ENCODE data around the gene SAMD9L.
"Not testable (repeated sequence)": the region's sequence is repeated elsewhere in the genome, so short reads cannot be mapped to it uniquely, and the experiment has no call there.

SAMD9L gene

DNA sequence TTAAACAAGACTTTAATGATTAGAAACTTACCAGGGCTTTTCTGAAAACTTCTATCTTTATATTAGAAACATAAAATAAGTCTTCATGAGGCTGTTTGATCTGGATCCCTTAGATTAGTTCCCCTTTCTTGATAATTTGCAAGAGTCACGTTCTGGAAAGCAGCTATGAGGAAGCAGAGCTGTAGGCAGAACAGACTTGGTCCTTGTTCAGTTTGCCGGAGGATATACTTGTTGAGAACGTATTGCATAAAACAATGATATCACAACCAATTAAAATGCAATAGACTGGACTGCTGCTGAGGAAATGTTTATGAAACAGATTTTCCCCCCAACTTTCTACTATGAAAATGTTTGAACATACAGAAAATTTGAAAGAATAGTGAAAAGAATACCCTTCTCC lies 2.8 kb downstream of the SAMD9L start:
- DNase-seq: no peak

DNA sequence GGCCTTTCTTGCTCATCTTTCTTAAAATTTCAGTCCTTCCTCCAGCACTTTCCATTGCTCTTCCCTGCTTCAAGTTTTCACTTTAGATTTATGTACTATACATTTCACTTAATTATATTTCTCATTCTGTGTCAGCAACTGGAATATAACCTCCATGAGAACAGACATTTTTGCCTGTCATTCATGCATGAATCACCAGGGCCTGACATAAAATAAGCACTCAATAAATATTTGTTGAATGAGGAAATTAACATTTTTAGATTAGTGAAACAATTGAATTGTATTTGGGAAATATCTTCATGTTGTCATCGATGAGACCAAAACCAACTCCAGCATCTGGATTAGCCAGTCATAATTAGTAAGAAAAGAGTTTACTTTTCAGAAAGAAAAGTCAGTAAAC lies 6.1 kb downstream of the SAMD9L start:
- DNase-seq: no peak

DNA sequence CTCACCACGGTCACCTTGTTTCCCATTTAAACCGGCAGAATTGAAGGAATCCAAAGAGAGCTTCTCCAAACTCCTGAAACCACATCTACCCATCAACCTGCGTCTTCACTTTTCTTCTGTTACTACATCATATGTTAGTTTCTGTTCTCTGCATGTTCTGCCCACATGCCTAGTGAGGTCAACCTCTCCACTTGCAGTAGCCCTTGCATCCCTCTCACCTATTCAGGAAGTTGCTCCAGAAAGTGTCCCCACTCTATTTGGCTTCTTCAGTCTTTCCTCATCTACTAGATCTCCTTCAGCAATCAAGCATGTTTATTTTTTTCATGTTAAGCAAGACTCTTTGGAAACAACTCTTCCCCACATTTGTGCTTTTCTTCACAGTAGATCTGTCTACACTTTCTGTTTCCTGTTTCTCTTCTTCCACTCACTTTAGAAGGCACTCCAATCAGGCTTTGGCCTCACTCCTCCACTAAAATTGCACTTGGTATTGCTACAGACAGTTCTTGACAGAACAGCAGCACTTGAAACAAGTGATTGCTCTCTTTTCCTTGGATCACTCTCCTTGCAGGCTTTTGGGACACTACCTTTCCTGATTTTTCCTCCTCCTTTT lies 7.5 kb downstream of the SAMD9L start:
- no peak for DNase-seq

DNA sequence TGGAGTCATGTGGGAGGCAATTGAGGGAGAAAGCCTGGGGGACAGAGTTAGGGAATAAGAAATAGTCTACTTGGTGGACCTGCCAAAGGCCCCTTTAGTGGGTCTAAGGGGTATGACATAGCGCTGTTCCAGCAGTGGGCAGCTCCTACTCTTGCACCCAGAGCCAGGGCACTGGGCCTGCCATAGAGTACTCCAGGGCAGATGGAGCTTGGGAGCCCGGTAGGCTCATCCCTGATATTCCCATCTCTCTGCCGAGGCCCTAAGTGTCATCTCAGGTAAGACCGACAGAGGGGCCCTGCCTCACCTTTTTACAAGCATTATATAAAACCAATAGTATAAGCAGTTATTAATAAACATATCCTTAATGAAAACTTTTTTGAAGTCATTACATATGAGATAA lies 9.6 kb downstream of the SAMD9L start:
- DNase-seq: no peak

DNA sequence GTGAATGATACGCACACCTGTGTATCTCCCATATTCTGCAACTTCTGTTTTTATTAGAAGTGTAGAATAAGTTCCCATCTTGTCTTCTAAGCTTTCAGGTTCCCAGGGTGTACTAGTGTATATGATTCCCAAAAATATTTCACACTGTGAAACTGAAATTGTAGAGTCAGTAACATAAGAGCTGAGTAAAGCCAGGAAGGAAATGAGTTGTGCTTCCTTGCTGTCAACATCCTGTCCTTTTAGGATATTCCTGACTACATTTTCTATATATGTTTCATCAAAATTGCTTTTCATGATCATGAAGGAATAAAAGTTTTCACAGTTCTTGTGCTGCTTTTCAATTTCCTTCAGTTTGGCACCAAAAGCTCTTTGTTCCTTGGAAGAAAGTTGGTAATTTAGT lies 15.2 kb downstream of the SAMD9L start:
- DNase-seq: no peak

DNA sequence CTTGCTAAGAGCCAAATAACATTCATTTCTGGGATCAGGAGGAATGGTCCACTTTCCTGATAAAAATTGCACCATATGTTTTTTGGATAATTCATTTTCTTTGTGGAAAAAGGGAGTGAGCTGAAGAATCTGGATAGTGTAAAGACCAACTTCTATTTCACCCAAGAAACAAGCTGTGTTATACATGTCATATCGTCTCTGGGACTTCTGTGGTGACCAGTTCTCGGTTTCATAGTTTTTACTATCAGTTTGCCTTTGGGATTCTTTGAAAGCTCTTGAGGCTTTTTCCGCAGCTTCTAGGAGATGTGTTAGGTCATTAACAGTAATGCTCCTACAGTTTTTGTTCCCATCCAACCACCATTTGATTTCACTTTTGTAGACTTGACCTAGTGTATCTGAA lies 16.0 kb downstream of the SAMD9L start:
- no peak for DNase-seq

DNA sequence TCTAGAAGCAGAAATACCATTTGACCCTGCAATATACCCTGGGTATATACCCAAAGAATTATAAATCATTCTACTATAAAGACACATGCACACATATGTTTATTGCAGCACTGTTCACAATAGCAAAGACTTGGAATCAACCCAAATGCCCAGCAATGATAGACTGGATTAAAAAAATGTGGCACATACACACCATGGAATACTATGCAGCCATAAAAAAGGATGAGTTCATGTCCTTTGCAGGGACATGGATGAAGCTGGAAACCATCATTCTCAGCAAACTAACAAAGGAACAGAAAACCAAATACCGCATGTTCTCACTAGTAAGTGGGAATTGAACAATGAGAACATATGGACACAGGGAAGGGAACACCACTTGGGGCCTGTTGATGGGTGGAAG lies 21.2 kb downstream of the SAMD9L start:
- not testable (repeated sequence) for DNase-seq

DNA sequence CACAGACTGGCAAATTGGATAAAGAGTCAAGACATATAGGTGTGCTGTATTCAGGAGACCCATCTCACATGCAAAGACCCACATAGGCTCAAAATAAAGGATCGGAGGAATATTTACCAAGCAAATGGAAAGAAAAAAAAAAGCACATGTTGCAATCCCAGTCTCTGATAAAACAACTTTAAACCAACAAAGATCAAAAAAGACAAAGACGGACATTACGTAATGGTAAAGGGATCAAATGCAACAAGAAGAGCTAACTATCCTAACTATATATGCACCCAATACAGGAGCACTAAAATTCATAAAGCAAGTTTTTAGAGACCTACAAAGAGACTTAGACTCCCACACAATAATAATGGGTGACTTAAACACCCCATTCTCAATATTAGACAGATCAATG lies 24.7 kb downstream of the SAMD9L start:
- not testable (repeated sequence) for DNase-seq

DNA sequence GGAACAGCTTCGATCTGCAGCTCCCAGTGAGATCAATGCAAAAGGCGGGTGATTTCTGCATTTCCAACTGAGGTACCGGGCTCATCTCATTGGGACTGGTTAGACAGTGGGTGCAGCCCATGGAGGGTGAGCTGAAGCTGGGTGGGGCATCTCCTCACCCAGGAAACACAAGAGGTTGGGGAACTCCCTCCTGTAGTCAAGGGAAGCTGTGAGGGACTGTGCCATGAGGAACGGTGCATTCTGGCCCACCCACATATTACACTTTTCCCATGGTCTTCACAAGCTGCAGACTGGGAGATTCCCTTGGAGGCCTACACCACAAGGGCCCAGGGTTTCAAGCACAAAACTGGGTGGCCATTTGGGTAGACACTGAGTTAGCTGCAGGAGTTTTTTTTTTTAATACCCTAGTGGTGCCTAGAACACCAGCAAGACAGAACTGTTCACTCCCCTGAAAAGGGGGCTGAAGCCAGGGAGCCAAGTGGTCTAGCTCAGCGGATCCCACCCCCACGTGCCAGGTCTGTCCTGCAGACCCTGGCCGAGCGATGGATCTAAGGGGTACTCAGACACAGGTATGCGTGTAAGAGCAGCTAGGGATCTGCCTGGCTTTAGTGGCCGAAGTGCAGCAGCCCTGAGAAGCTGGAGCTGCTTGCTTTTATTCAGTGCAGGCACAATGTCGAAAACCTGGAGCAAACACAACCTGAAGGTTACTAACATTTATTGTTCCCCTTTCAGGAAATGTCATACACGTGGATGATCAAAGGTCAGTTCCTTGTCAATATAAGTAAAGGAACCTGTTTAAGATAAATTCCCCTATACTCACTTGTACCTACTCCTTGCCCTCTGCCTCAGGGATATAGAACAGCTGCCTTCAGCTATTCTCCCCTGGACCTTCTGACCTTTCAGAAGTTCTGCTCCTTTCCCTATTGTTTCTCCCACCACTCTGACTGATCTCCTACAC lies 27.3 kb downstream of the SAMD9L start:
- no peak for DNase-seq

DNA sequence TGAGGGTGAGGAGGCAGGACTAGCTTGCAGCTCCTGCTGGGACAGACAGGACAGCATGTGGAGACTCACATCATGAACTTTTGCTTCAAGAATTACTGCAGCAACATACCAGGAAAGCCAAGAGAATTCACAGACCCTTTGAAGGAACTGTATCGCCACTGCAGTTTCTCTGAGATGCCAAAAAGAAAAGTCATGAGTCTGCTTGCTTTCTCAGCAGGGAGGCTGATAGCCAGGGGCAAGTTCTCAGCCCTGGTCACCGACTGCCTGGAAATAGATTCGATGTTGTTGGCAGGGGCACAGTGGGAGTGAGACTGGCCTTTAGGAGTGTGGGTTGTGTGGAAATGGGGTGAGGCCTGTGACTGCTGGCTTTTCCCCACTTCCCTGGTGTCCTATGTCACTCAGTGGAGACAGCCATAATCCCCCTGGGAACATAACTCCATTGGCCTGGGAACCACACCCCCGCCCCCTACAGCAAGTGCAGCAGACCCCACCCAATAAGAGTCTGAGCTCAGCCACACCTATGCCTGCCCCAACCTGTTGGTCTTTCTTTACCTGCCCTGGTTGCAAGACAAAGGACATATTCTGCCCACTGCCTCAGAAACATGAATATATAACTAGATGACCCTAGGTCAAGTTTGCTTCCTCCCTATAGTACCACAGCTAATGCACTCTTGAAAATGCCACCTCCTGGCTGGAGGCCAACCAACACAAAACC lies 28.8 kb downstream of the SAMD9L start:
- no peak for DNase-seq

DNA sequence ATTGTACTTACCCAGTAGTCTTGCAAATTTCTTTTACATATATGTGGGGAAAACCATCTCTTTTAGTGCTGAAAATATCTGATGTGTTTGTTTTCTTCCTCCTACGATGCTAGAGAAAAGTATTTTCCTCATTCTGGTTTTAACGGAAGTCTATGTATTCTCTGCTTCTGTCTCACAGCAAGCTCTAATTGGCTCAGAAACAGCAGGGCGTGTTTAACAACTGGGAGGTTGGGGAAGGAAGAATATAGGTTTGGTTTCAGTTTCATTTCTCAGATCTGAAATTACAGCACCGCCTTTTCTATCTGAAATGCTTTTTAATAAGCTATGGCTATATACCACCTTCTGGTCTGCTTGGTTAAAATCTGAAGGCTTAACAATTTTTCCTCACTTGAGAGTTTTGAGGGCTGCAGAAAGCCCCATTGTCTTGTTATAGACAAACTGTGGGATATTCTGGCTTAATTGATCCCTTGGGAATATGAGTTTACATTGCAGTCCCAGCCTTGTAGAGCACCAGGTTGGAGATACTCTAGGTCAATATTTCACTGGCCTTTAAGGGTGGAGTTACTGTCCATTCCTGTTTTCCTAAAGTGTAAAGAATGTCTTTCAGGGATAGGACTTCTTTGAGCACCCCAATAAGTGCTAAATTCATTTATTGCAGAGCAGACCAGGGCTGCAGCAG lies 30.2 kb downstream of the SAMD9L start, which contains the start of gene SAMD9:
Gene SAMD9, minus strand, starts transcription at position 128 of the 679 bp plus-strand sequence. CDS start 11,882 bp downstream, outside the sequence.
- DNase-seq: peak; percentile 80

DNA sequence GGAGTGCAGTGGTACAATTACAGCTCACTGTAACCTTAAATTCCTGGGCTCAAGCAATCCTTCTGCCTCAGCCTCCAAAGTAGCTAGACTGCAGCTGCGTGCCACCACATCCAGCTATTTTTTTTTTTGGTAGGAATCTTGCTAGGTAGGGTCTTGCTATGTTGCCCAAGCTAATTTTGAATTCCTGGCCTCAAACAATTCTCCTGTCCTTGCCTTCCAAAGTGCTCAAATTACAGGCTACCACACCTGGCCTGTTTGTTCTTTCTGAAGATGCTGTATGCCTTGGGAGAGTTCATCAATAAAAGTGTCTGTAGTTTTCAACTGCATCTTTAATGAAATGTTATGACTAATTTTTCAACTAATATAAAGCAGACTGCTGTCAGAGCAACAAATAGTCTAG lies 30.9 kb downstream of the SAMD9L start:
- DNase-seq: no peak

DNA sequence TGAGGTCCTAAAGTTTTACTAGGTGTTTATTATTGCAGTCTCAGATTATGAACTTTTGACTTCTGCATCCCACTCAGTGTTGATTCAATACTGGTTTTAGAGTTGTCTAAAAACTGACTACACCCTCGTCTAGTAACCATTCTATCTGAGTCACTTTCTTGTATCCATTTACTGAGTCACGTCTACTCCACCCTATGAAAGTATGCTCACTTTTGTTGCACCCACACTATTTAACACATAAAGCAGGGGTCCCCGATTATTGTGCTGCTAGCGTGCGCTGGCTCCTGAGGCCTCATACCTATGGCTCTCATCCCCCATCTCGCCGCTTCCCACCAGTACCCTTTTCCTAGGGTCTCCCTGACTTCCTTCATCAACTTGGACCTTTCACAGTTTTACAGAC lies 32.4 kb downstream of the SAMD9L start:
- DNase-seq: no peak

DNA sequence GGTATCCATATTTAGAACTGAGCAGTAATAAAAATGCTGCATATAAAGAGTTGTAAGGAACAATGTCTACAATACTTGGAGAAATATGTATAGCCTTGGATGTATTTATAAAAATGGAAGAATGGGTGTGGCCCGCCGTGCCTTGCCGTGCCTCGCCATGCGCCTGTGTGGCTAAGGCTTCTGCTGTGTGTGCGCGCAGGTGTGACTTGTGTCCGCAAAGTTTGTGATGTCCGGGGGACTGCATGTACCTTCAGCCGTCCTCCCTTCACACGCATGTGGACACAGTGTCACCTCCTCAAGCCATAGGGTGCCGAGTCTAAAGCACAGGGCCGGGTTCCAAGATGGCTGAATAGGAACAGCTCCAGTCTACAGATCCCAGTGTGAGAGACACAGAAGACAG lies 40.2 kb downstream of the SAMD9L start:
- DNase-seq: no peak

DNA sequence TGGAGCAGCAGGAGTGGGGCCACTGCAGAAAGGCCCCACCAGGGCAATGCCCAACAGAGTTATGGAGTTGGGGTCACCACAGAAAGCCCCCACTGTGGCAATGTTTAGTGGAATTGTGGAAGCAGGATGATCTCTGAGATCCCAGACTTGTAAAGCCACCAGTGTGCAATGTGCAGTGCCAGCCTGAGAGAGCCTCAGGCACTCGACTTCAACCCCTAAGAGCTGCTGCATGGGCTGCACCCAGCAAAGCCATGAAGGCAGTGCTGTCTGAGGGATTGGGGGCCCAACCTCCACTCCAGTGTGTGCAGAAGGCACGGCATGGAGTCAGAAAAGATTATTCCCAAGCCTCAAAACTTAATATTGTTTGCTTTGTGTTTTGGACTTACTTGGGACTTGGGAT lies 50.8 kb downstream of the SAMD9L start:
- no peak for DNase-seq

DNA sequence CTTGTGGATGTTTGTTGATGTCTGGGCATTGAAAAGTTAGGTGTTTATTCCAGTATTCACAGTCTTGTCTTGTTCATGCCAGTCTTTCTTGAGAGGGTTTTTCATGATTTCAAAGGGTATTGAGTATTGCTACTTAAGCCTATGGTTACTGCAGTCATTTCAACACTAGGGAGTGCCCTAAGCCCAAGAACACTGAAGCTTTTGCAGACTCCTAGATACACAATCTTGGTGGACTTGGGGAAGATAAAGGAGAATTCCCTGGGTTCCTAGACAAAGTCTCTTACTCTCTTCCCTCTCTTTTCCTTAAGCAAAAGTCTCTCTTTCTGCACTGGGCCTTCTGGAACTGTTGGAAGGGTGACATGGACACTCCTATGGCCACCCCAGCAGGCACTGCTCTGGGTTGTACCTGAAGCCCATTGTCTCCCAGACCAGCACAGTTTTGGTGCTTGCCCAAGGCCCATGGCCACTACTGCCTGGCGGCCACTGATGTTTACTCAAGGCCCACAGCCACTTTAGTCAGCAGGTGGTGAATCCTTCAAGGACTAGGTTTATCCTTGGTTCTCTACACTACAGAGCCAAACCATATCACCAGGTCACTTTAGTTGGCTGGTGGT lies 55.3 kb downstream of the SAMD9L start:
- no peak for DNase-seq

Measured in central memory CD4-positive, alpha-beta T cell (primary cell).